Measurements from ENCODE around the gene RTN1. TPM values are rescaled to one million over a fixed set of nuclear protein-coding genes. Genes with fewer than 3 reads are reported as not detected.

RTN1 gene
- total RNA-seq, 4 donors from 2014 or later = 2.9 to 13.6 (median 9.2) TPM

DNA sequence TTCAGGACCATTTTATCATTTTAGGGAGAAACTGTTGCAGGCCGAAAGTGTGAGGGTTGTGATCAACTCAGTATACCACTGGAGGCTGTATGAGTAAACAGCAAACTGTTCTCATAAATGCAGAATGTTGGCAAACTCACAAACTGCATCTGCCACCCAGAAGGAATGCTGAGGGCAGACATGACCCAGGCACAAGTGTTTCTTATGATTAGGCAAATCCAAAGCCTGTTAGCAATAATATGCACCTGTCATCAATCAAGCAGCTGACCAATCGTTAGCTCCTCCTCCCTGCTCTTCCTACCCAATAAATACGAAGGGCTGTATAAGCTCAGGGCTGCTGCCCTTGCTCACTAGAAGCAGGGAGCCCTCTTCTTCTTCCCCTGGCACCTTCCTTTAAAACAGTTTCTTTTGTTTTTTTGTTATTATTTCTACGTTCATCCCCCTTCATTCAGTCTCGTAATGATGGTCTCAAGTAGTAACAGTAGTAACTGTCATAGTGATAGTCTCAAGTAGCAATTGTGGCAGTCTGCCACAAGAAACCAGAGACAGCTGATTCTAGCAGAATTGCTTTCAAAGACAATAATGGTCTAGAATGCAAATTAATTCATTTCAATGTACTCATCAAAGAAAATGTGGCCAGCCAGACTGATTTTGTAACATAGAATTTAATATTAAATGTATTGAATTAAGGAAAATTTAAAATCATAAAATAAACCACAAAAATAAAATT, 278.8 kb downstream of the RTN1 start:
- H3K4me1 ChIP-seq = no peaks in the 10 kb centered on the region

GRCh38 chr14:59588101-59588500, 282.5 kb downstream of the RTN1 start:
- 69% methylated on average over 3 of the region's 3 CpGs for WGBS
- no peaks in the 10 kb centered on the region for H3K36me3 ChIP-seq
- H3K27ac ChIP-seq (replicated peaks in 1 of 4) = no peak overlapping the region
- H3K4me3 ChIP-seq = no peak overlapping the region
- intact Hi-C loops (cut with DNase I) = no loop called here
- TF ChIP-seq POLR2A (IDR thresholded peaks at IDR 0.05; ENCODE audit: low read depth) (no peak), POLR2AphosphoS5 (IDR thresholded peaks at IDR 0.05) (no peak), EP300 (IDR thresholded peaks at IDR 0.05) (no peak), CTCF (IDR thresholded peaks at IDR 0.05) (no peak)
- H3K9me3 ChIP-seq = no peaks in the 10 kb centered on the region
- no peak for DNase-seq (ENCODE audit: extremely low spot score)
- H3K4me1 ChIP-seq = peaks cover 0 to 4% (median 0%) of the 10 kb centered on the region in 4 donors
- no peaks in the 10 kb centered on the region for H3K27me3 ChIP-seq

More for the DNA sequence above, 278.8 kb downstream of the RTN1 start:
- no peaks in the 10 kb centered on the region for H3K27me3 ChIP-seq
- H3K9me3 ChIP-seq = no peaks in the 10 kb centered on the region
- no peak for TF ChIP-seq CTCF (IDR thresholded peaks at IDR 0.05)
- TF ChIP-seq POLR2AphosphoS5 (IDR thresholded peaks at IDR 0.05) = no peak
- TF ChIP-seq POLR2A (IDR thresholded peaks at IDR 0.05; ENCODE audit: low read depth) = no peak
- no peak for TF ChIP-seq EP300 (IDR thresholded peaks at IDR 0.05)
- no peak for DNase-seq (ENCODE audit: extremely low spot score)
- 84% methylated on average over 5 of the region's 5 CpGs for WGBS
- intact Hi-C loops (cut with DNase I) = no loop called here
- no peak overlapping the region for H3K4me3 ChIP-seq
- H3K36me3 ChIP-seq = no peaks in the 10 kb centered on the region
- H3K27ac ChIP-seq (replicated peaks in 1 of 4) = no peak overlapping the region

- H3K4me3 ChIP-seq = no peak overlapping the region
- no peaks in the 10 kb centered on the region for H3K9me3 ChIP-seq
- H3K36me3 ChIP-seq = no peaks in the 10 kb centered on the region
- DNase-seq (ENCODE audit: extremely low spot score) = no peak
- H3K4me1 ChIP-seq = peaks cover 0 to 4% (median 0%) of the 10 kb centered on the region in 4 donors
- no peak overlapping the region for H3K27ac ChIP-seq (replicated peaks in 1 of 4)
- intact Hi-C loops (cut with DNase I) = no loop called here
- WGBS = 76% methylated on average over 10 of the region's 10 CpGs
- no peaks in the 10 kb centered on the region for H3K27me3 ChIP-seq
- TF ChIP-seq POLR2AphosphoS5 (IDR thresholded peaks at IDR 0.05) (no peak), EP300 (IDR thresholded peaks at IDR 0.05) (no peak), POLR2A (IDR thresholded peaks at IDR 0.05; ENCODE audit: low read depth) (no peak), CTCF (IDR thresholded peaks at IDR 0.05) (no peak)
Observed at GRCh38 chr14:59585891-59586554, 284.6 kb downstream of the RTN1 start.

DNA sequence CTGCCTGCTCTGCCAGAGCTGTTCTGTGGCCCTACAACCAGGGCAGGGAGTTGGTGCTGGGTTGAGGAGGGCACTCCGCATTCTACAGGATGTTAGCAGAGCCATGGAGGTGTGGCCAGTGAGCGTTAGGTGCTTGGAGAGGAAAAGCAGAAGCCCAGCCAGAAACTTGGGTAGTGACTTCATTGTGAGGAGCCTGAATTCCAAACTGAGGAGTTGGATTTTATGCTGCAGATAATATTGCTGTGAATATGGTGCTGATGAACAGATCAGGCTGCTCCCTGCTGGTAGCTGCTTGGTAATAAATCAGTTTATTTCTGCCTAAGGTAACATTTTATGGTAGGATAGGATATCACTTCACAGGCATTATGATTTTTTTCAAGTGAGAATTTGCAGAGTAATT, 286.8 kb downstream of the RTN1 start:
- intact Hi-C loops (cut with DNase I) = no loop called here
- Histone ChIP-seq H3K27ac (replicated peaks in 1 of 4) (no peak overlapping the region), H3K27me3 (no peaks in the 10 kb centered on the region), H3K9me3 (no peaks in the 10 kb centered on the region), H3K4me1 (peaks cover 0 to 4% (median 0%) of the 10 kb centered on the region in 4 donors), H3K36me3 (no peaks in the 10 kb centered on the region), H3K4me3 (no peak overlapping the region)
- DNase-seq (ENCODE audit: extremely low spot score) = no peak
- TF ChIP-seq EP300 (IDR thresholded peaks at IDR 0.05) (no peak), POLR2AphosphoS5 (IDR thresholded peaks at IDR 0.05) (no peak), POLR2A (IDR thresholded peaks at IDR 0.05; ENCODE audit: low read depth) (no peak), CTCF (IDR thresholded peaks at IDR 0.05) (no peak)
- no CpG with 5 or more reads among the region's 2 CpGs for WGBS
